GM12873 (cell line): ENCODE measurements around the gene AGPAT3.

Experiments used
- CTCF ChIP-seq: IDR thresholded peaks from 2 replicates; pipeline ENCODE4 v1.5.1; 2012; ENCODE audit warnings: low read depth, mild to moderate bottlenecking, moderate library complexity, low read length, control low read depth; ENCODE audit not compliant: insufficient read depth; ENCODE audit errors: missing control alignments

Gene AGPAT3

GRCh38 chr21:43969115-43969444 is 104.1 kb downstream of the AGPAT3 start:
- TF ChIP-seq CTCF, result no peak

GRCh38 chr21:43970551-43970950 is 105.5 kb downstream of the AGPAT3 start:
- no peak for TF ChIP-seq CTCF

- no peak for TF ChIP-seq CTCF
Measured at GRCh38 chr21:43971201-43971991, 106.4 kb downstream of the AGPAT3 start.

GRCh38 chr21:43971992-43972255 is 106.9 kb downstream of the AGPAT3 start:
- TF ChIP-seq CTCF, result no peak

GRCh38 chr21:43972850-43973633 is 108.0 kb downstream of the AGPAT3 start:
- TF ChIP-seq CTCF, result no peak

- no peak for TF ChIP-seq CTCF
Measured at GRCh38 chr21:43973634-43973955, 108.6 kb downstream of the AGPAT3 start.

GRCh38 chr21:43974791-43975468 is 109.9 kb downstream of the AGPAT3 start:
- TF ChIP-seq CTCF, result no peak
